Adrenal gland (tissue), 12 donors: Measurements from ENCODE around the gene COMP. TPM values are rescaled to one million over a fixed set of nuclear protein-coding genes. Genes with fewer than 3 reads are reported as not detected.

ENCODE experiments used
- DNase-seq, 7 donors: peaks; one replicate each; pipeline ENCODE4 v3.0.0-alpha.2; 2019 to 2020
- H3K27ac ChIP-seq, 5 donors: fragments of 200-600 bp; sonication (generic) in 4 of 5; 1 replicate in 3 of 5; 2 replicates in 2 of 5; pipeline versions ENCODE4 v1.5.1 to v1.8.0; 2016 to 2020; ENCODE audit warnings: mild to moderate bottlenecking in 1 of 5
- H3K27me3 ChIP-seq: fragments of 200-600 bp; 2 replicates; pipeline ENCODE4 v1.8.0; 2021
- H3K36me3 ChIP-seq, 2 donors: fragments of 200-600 bp; replicated peaks in 1 of 2; 1 replicate in 1 of 2; 2 replicates in 1 of 2; pipeline versions ENCODE4 v1.5.1 to v1.8.0; 2018 to 2022
- H3K4me1 ChIP-seq, 2 donors: fragments of 200-600 bp; replicated peaks in 1 of 2; 1 replicate in 1 of 2; 2 replicates in 1 of 2; pipeline versions ENCODE4 v1.5.1 to v1.8.0; 2018 to 2021
- H3K4me3 ChIP-seq, 4 donors: fragments of 200-600 bp; sonication (generic) in 3 of 4; one replicate each; pipeline ENCODE4 v1.5.1; 2016 to 2018
- H3K9me3 ChIP-seq, 3 donors: fragments of 200-600 bp; sonication (generic) in 1 of 3; replicated peaks in 1 of 3; 1 replicate in 2 of 3; 2 replicates in 1 of 3; pipeline versions ENCODE4 v1.5.1 to v1.8.0; 2016 to 2021
- POLR2A ChIP-seq, 2 donors: fragments of 450-650 bp; IDR thresholded peaks; one replicate each; pipeline ENCODE4 v1.6.1; 2017; ENCODE audit warnings: antibody characterized with exemption in 2 of 2, mild to moderate bottlenecking in 2 of 2, moderate library complexity in 1 of 2
- WGBS, 4 donors: extraction: QIAGEN DNeasy Blood & Tissue Kit in 2 of 4; methylation state at CpG; one replicate each; pipeline versions ENCODE4 v1.1.5 to v1.1.7; 2013 to 2017; 5-methylcytosine and 5-hydroxymethylcytosine counted together
- intact Hi-C, 2 donors: fragments of 100-400 bp; cut with DNase I; formaldehyde crosslinking; loops; one replicate each; pipeline versions ENCODE4 v1.14.1 to v1.15.0; 2022 to 2023
- polyA plus RNA-seq, 3 donors: library from polyadenylated mRNA; stranded (reverse); fragments of 200-250 nt in 2 of 3; fragments of 350-450 nt in 1 of 3; fragmentation: Illumina TruSeq in 1 of 3; extraction: RNeasy Lipid Tissue Mini Kit (QIAGEN cat#74804) in 1 of 3; gene quantifications; one replicate each; pipeline ENCODE4 v1.2.3, GENCODE V29; 2013 to 2014
- total RNA-seq, 9 donors: library from RNA; depleted of rRNA in 4 of 9; stranded (reverse); fragments of >200 nt in 4 of 9; fragments of 120-200 nt in 1 of 9; fragmentation: NEBNext Ultra II Directional in 1 of 9; extraction: Animal tissue kit (Norgen Biotek cat#: 25700) in 1 of 9; gene quantifications; one replicate each; pipeline versions ENCODE4 v1.1.0 to v1.2.4, GENCODE V29; 2013 to 2023
- TF ChIP-seq, protein P1 (sequence below), 6 experiments: fragments of 450-650 bp in 4 of 6; fragments of 200-600 bp in 2 of 6; sonication (generic) in 1 of 6; IDR thresholded peaks; 1 replicate in 5 of 6; 2 replicates in 1 of 6; pipeline versions ENCODE4 v1.5.1 to v1.8.0; 2016 to 2021; ENCODE audit warnings: antibody characterized with exemption in 6 of 6, mild to moderate bottlenecking in 2 of 6, moderate library complexity in 1 of 6
- donor health status: healthy with polysubstance abuse.
- donor health status: Bipolar disorder and iron deficiency.
- donor health status: DM: yes; HTN: yes; CAD: no.
- donor health status: DM: no; HTN: no; CAD: no.
- donor health status: DM: no; HTN: no; CAD: no.
- donor health status: DM: yes; HTN: yes; CAD: no.

COMP gene
- total and polyA plus RNA-seq, 12 donors: 0.11 to 0.17 (median 0.16) TPM; not detected in 9

DNA sequence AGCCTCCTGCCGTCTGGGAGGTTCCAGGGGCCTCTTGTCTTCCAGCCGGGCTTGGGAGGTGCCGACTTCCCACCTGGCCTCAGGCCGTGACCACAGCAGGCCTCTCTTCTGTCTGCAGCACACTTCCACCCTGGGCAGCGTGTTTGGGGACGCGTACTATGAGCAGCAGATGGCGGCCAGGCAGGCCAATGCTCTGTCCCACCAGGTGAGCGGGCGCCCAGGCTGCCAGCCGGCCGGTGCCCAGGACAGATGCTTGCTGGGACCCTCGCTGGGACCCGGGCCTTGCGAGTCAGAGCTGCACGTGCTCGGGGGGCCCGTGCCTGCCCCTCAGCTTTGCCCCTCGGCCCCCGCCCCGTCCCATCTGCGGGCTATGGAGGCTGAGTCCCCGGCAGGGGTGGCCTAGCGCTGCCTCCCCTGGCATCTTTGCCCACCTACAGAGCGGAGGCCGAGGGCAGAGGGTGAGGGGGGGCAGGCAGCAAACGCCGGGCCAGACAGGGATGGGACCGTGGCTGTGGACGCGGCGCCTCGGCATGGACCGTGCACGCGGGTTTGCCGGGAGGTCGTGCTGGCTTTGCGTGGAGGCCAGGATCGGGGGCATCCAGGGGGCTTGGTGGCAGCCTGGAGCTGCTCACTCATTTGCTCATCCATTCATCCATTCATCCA lies 16.2 kb downstream of the COMP start:
- Histone ChIP-seq H3K27me3 (peaks cover 3% of the 10 kb centered on the region), H3K9me3 (no peaks in the 10 kb centered on the region), H3K4me3 (no peak overlapping the region), H3K4me1 (peaks cover 0 to 6% of the 10 kb centered on the region in 2 donors), H3K27ac (no peak overlapping the region), H3K36me3 (no peaks in the 10 kb centered on the region)
- DNase-seq: no peak
- 94 to 99% (median 95%) methylated on average over 12 to 40 of the region's 40 CpGs for WGBS, 4 donors
- TF ChIP-seq POLR2A (IDR thresholded peaks at IDR 0.05): no peak
- TF ChIP-seq, protein P1, sequence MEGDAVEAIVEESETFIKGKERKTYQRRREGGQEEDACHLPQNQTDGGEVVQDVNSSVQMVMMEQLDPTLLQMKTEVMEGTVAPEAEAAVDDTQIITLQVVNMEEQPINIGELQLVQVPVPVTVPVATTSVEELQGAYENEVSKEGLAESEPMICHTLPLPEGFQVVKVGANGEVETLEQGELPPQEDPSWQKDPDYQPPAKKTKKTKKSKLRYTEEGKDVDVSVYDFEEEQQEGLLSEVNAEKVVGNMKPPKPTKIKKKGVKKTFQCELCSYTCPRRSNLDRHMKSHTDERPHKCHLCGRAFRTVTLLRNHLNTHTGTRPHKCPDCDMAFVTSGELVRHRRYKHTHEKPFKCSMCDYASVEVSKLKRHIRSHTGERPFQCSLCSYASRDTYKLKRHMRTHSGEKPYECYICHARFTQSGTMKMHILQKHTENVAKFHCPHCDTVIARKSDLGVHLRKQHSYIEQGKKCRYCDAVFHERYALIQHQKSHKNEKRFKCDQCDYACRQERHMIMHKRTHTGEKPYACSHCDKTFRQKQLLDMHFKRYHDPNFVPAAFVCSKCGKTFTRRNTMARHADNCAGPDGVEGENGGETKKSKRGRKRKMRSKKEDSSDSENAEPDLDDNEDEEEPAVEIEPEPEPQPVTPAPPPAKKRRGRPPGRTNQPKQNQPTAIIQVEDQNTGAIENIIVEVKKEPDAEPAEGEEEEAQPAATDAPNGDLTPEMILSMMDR (IDR thresholded peaks at IDR 0.05): no peak
- intact Hi-C loops: no loop called here

DNA sequence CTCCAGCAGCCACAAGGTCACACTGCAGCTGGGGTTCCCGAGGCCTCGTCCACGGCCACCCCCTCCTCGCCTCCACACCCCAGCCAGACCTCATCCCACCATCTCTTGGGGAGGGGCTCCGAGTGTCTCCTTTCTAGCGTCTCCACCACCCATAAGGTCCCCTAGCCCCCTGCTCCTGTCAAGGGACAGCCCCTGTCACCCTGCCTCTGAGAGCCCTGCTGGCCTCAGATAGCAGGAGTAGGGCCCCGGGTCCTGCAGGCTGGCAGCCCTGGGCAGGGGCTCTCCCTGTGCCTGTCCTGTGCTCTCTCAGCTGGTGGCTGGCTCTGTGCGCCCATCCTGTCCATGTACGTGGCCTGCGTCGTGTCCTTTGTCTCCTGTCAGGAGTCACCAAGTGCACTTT lies 17.0 kb downstream of the COMP start:
- no peaks in the 10 kb centered on the region for H3K36me3 ChIP-seq
- no peak for DNase-seq
- intact Hi-C loops: no loop called here
- TF ChIP-seq, protein P1 (IDR thresholded peaks at IDR 0.05): no peak
- TF ChIP-seq POLR2A (IDR thresholded peaks at IDR 0.05): no peak
- H3K4me1 ChIP-seq: peaks cover 0 to 8% of the 10 kb centered on the region in 2 donors
- no peak overlapping the region for H3K4me3 ChIP-seq
- H3K27me3 ChIP-seq: peaks cover 3% of the 10 kb centered on the region
- H3K9me3 ChIP-seq: no peaks in the 10 kb centered on the region
- WGBS, 4 donors: 80 to 98% (median 85%) methylated on average over 8 to 11 of the region's 11 CpGs
- H3K27ac ChIP-seq: no peak overlapping the region

DNA sequence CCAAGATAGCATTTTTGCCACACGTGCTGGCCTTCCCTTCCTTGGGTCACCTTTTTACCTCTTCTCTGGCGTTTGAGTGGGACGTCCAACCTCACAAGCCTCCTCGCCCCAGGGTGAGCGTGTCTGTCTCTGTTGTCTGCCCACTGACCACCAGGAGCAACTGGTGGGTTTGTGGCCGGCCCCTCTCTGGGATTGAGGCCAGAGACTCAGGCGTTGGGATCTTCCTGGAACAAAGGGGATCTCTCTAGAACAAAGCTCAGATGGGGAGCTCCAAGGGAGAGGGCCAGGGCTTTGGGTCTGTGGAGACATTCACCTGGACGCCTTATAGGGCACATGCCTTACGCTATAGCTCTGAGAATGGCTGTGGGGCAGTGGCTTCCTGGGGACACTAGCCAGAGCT lies 17.4 kb downstream of the COMP start:
- Histone ChIP-seq H3K4me1 (peaks cover 0 to 9% of the 10 kb centered on the region in 2 donors), H3K27me3 (peaks cover 3% of the 10 kb centered on the region), H3K27ac (no peak overlapping the region), H3K36me3 (no peaks in the 10 kb centered on the region), H3K9me3 (no peaks in the 10 kb centered on the region), H3K4me3 (no peak overlapping the region)
- TF ChIP-seq, protein P1 (IDR thresholded peaks at IDR 0.05): no peak
- TF ChIP-seq POLR2A (IDR thresholded peaks at IDR 0.05): no peak
- DNase-seq: no peak
- intact Hi-C loops: no loop called here
- WGBS, 4 donors: 88 to 90% (median 89%) methylated on average over 7 to 9 of the region's 9 CpGs

DNA sequence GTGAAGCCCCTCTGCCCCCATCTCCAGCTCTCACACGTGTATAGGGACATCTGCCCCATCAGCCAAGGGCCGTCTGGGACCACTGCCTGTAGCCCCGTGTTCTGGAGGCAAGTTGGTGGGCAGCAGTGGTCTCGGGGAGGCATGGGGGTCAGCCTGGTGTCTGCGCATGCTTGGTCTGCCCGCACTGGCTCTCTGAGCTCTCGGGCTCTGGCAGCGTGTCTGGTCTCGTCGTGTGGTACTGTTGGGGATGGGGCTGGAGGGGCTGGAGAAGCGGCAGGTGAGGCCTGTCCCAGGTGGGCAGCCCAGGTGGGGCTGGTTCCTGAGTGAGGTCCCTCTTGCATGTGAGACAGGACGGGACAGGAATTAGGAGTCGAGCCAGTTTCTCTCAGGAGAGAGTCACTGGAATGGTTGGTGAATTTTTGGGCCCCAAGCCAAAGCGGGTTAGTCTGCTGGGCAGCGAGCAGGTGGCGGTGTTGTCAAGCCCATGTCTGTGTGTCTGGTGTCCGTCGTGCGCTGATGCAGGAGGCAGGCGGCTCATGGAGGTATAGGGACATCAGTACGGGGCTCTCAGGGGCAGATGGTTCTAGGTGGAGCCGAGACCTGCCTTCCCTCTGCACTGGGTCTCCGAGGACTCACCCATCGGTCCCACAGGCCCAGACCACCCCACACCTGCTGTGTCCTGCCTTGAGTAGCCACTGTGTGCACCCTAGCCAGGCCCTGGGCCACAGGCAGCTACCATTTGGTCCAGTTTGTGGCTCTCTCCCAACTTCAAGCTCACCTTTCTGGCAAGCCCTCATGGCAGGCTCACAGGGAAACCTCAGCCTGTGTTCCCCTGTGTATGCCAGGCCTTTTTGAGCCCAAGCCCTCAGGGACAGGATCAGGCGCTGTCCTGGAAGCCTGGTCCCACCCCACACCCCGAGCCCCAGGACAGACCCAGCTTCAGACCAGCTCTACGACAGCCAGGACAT lies 18.2 kb downstream of the COMP start:
- intact Hi-C loops: no loop called here
- DNase-seq: no peak
- Histone ChIP-seq H3K4me1 (peaks cover 0 to 9% of the 10 kb centered on the region in 2 donors), H3K27ac (no peak overlapping the region), H3K36me3 (no peaks in the 10 kb centered on the region), H3K27me3 (peaks cover 2% of the 10 kb centered on the region), H3K4me3 (no peak overlapping the region), H3K9me3 (no peaks in the 10 kb centered on the region)
- 87 to 95% (median 90%) methylated on average over 12 to 27 of the region's 27 CpGs for WGBS, 4 donors
- TF ChIP-seq, protein P1 (IDR thresholded peaks at IDR 0.05): no peak
- TF ChIP-seq POLR2A (IDR thresholded peaks at IDR 0.05): no peak
